BJ (cell line): ENCODE data around the gene KCNG3. TPM values are rescaled to one million over a fixed set of nuclear protein-coding genes. Genes with fewer than 3 reads are reported as not detected.
A peak's percentile ranks its signal among the peaks of the same experiment; 100 is the strongest.

Source experiments
- CTCF ChIA-PET: fragments of 350-600 bp; formaldehyde crosslinking; extraction: SDS; loops from one replicate; lab custom pipeline; 2021; ENCODE audit warnings: antibody characterized with exemption, inconsistent platforms; lab: Yijun Ruan, JAX
- POLR2A ChIA-PET: fragments of 300-600 bp; sonication (Branson Sonifier 250); formaldehyde crosslinking; extraction: SDS; loops from one replicate; lab custom pipeline; 2021; ENCODE audit warnings: antibody characterized with exemption; lab: Charles Lee
- DNase-seq: peaks from one replicate; pipeline ENCODE4 v3.0.0-alpha.2; 2011; ENCODE audit warnings: low read depth
- H3K27me3 ChIP-seq: 2 replicates; pipeline ENCODE4 v1.6.0; 2011; ENCODE audit warnings: low read length; ENCODE audit not compliant: control insufficient read depth, insufficient read depth
- H3K36me3 ChIP-seq: 2 replicates; pipeline ENCODE4 v1.5.1; 2011; ENCODE audit warnings: low read length; ENCODE audit not compliant: control insufficient read depth, insufficient read depth
- H3K4me3 ChIP-seq: 2 replicates; pipeline ENCODE4 v1.5.1; 2011; ENCODE audit warnings: low read depth, mild to moderate bottlenecking, control low read depth, low read length
- polyA plus RNA-seq: library from polyadenylated mRNA; depleted of rRNA; stranded (reverse); fragments of >200 nt; gene quantifications from 2 replicates; pipeline ENCODE4 v1.2.3, GENCODE V29; 2011
- TF ChIP-seq, protein P1 (sequence below): IDR thresholded peaks from 2 replicates; pipeline ENCODE4 v1.5.1; 2011; ENCODE audit warnings: low read depth, mild to moderate bottlenecking, control low read depth, inconsistent platforms, low read length, moderate library complexity; ENCODE audit not compliant: insufficient read depth

KCNG3 gene
- polyA plus RNA-seq, 1 experiment = not detected

- TF ChIP-seq, protein P1, sequence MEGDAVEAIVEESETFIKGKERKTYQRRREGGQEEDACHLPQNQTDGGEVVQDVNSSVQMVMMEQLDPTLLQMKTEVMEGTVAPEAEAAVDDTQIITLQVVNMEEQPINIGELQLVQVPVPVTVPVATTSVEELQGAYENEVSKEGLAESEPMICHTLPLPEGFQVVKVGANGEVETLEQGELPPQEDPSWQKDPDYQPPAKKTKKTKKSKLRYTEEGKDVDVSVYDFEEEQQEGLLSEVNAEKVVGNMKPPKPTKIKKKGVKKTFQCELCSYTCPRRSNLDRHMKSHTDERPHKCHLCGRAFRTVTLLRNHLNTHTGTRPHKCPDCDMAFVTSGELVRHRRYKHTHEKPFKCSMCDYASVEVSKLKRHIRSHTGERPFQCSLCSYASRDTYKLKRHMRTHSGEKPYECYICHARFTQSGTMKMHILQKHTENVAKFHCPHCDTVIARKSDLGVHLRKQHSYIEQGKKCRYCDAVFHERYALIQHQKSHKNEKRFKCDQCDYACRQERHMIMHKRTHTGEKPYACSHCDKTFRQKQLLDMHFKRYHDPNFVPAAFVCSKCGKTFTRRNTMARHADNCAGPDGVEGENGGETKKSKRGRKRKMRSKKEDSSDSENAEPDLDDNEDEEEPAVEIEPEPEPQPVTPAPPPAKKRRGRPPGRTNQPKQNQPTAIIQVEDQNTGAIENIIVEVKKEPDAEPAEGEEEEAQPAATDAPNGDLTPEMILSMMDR = no peak
- H3K4me3 ChIP-seq = no peak overlapping the region
- no peaks in the 10 kb centered on the region for H3K27me3 ChIP-seq
- no peaks in the 10 kb centered on the region for H3K36me3 ChIP-seq
- POLR2A ChIA-PET = no interaction called here
- CTCF ChIA-PET = interaction anchor here (2.1 kb wide), 1 partner anchor 26 kb away, joined by 8 read pairs; no protein-coding TSS in a partner anchor
- no peak for DNase-seq
Observed at GRCh38 chr2:42522035-42522434, 28.3 kb upstream of the KCNG3 start.

DNA sequence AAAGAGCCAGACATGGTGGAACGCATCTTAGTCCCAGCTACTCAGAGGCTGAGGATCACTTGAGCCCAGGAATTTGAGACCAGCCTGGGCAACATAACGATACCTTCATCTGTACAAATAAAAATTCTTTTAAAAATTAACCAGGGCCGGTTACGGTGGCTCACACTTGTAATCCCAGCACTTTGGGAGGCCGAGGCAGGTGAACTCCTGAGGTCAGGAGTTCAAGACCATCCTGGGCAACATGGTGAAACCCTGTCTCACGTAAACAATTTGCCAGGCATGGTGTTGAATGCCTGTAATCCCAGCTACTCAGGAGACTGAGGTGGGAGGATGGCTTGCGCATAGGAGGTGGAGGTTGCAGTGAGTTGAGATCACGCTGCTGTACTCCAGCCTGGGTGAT lies 25.8 kb upstream of the KCNG3 start:
- CTCF ChIA-PET = no interaction called here
- H3K36me3 ChIP-seq = no peaks in the 10 kb centered on the region

GRCh38 chr2:42516418-42516901 lies 22.7 kb upstream of the KCNG3 start:
- CTCF ChIA-PET = interaction anchor here (1.8 kb wide), 1 partner anchor 147 kb away, joined by 7 read pairs; no protein-coding TSS in a partner anchor
- POLR2A ChIA-PET = no interaction called here
- TF ChIP-seq, protein P1 = no peak
- H3K36me3 ChIP-seq = no peaks in the 10 kb centered on the region
- DNase-seq = no peak
- no peaks in the 10 kb centered on the region for H3K27me3 ChIP-seq
- H3K4me3 ChIP-seq = no peak overlapping the region

More for the DNA sequence above, 25.8 kb upstream of the KCNG3 start:
- H3K27me3 ChIP-seq = no peaks in the 10 kb centered on the region
- TF ChIP-seq, protein P1 = no peak
- POLR2A ChIA-PET = no interaction called here
- DNase-seq = no peak
- no peak overlapping the region for H3K4me3 ChIP-seq

DNA sequence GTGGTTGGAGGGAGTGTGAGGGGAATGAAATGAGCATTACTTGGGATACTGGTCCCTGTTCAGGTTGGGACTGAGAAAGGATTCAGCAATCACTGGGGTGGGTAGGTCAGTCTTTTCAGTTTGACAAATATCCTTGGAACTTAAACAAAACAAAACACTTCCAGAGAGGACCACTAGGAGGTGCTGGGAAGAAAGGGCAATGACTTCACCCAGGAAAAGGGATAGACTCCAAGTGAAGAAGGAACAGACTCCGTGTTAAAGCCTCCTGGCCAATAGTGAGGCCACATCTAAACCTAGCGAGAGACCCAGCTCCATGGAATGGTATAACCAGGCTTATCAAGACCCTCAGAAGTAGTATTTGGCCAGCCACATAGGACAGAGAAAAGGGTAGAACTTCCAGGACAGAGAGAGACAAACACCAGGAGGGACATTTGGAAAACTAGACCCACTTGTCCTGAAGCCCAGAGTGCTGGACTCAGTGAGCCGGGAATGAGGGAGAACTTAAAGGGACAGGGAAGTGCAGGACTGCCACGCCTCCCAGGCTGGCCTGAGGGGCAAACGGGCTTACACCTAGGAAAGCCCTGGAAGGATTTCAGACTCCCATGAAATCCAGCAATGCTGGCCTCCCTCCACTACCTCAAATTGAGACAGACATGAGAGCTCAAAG lies 19.6 kb upstream of the KCNG3 start:
- POLR2A ChIA-PET = no interaction called here
- H3K27me3 ChIP-seq = no peaks in the 10 kb centered on the region
- peak; percentile 11 for DNase-seq
- CTCF ChIA-PET = interaction anchor here (0.6 to 1.8 kb wide), 6 partner anchors 10 to 159 kb away, joined by 3 to 13 read pairs (median 4); no protein-coding TSS in a partner anchor
- TF ChIP-seq, protein P1 = peak; percentile 78
- H3K4me3 ChIP-seq = no peak overlapping the region
- no peaks in the 10 kb centered on the region for H3K36me3 ChIP-seq

- Histone ChIP-seq H3K4me3 (no peak overlapping the region), H3K27me3 (no peaks in the 10 kb centered on the region), H3K36me3 (no peaks in the 10 kb centered on the region)
- TF ChIP-seq, protein P1 = no peak
- DNase-seq = no peak
- CTCF ChIA-PET = interaction anchor here (0.6 to 4.3 kb wide), 3 partner anchors 17 to 1119 kb away, joined by 3 to 24 read pairs (median 4); no protein-coding TSS in a partner anchor
- POLR2A ChIA-PET = no interaction called here
Observed at GRCh38 chr2:42510608-42511243, 16.9 kb upstream of the KCNG3 start.
